Immature natural killer cell (primary cell): ENCODE measurements around the gene DUSP22. TPM values are rescaled to one million over a fixed set of nuclear protein-coding genes. Genes with fewer than 3 reads are reported as not detected.
A peak's percentile ranks its signal among the peaks of the same experiment; 100 is the strongest.

Experiments used
- DNase-seq, 3 donors: peaks; one replicate each; pipeline ENCODE4 v3.0.0; 2022; ENCODE audit warnings: mixed read lengths in 1 of 3
- H3K27ac Mint-ChIP-seq, 6 donors: one replicate each; pipeline ENCODE4 v1.8.0; 2020; ENCODE audit warnings: mixed read lengths in 6 of 6, mild to moderate bottlenecking in 5 of 6, inconsistent platforms in 4 of 6, moderate library complexity in 3 of 6
- H3K27me3 Mint-ChIP-seq, 3 donors: one replicate each; pipeline ENCODE4 v1.8.0; 2020 to 2021; ENCODE audit warnings: low read depth in 3 of 3, mild to moderate bottlenecking in 3 of 3, mixed read lengths in 3 of 3, moderate library complexity in 3 of 3, inconsistent platforms in 1 of 3
- H3K36me3 Mint-ChIP-seq, 3 donors: one replicate each; pipeline ENCODE4 v1.8.0; 2020; ENCODE audit warnings: mixed read lengths in 3 of 3, inconsistent platforms in 2 of 3, mild to moderate bottlenecking in 2 of 3
- H3K4me1 Mint-ChIP-seq, 2 donors: one replicate each; pipeline ENCODE4 v1.8.0; 2020; ENCODE audit warnings: inconsistent platforms in 2 of 2, mild to moderate bottlenecking in 2 of 2, mixed read lengths in 2 of 2, moderate library complexity in 1 of 2
- H3K4me3 Mint-ChIP-seq, 5 donors: one replicate each; pipeline ENCODE4 v1.8.0; 2020; ENCODE audit warnings: mild to moderate bottlenecking in 5 of 5, mixed read lengths in 5 of 5, inconsistent platforms in 3 of 5, moderate library complexity in 3 of 5
- H3K9me3 Mint-ChIP-seq, 6 donors: one replicate each; pipeline ENCODE4 v1.8.0; 2020; ENCODE audit warnings: mild to moderate bottlenecking in 6 of 6, mixed read lengths in 6 of 6, inconsistent platforms in 4 of 6, moderate library complexity in 3 of 6
- polyA plus RNA-seq, 3 donors: library from polyadenylated mRNA; unstranded; fragments of 300-500 nt; fragmentation: Illumina TruSeq; gene quantifications; one replicate each; pipeline ENCODE4 v1.2.3, GENCODE V29; 2021

The DUSP22 gene
- polyA plus RNA-seq, 3 donors from 2014 or later, result 55.0 to 80.1 (median 65.3) TPM

DNA sequence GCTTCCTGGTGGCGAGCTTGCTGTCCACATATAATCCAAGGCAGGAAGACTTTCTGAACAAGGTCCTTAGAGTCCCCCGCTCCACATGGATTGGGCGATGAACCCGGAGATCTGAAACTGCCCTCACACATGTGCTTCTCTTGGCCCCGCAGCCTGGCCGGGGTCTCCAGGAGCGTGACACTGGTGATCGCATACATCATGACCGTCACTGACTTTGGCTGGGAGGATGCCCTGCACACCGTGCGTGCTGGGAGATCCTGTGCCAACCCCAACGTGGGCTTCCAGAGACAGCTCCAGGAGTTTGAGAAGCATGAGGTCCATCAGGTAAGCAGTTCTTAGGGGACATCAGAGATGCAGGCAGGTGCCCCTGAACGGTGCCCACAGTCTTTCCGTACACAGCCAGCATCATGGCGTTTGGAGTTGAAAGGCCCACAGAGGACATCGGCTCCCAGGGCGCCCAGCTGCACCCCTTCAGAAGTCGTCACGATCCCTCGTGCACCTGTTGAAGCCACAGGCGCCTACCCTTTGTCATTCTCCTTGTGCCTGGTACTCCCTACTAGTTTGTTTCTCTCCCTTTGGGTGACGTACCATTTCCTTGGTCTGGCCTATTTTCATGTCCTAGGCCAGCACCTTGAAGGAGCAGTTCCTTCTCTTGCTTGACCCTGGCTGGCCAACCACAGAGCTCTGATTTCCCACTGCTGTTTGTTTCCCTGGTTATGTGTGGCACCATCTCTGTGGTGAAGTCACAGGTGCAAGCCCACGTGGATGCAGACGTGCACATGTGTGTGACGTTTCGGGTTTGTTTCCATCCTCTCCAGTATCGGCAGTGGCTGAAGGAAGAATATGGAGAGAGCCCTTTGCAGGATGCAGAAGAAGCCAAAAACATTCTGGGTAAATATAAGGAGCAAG, 55.9 kb downstream of the DUSP22 start:
- no peak overlapping the region for H3K4me3 Mint-ChIP-seq
- no peak for DNase-seq
- peak overlapping the region in 1 of 6 donors; percentile 54 for H3K27ac Mint-ChIP-seq
- H3K9me3 Mint-ChIP-seq, result peaks cover 0 to 3% (median 0%) of the 10 kb centered on the region in 6 donors
- H3K27me3 Mint-ChIP-seq, result peaks cover 0 to 3% (median 2%) of the 10 kb centered on the region in 3 donors
- peaks cover 0 to 13% of the 10 kb centered on the region in 2 donors for H3K4me1 Mint-ChIP-seq
- H3K36me3 Mint-ChIP-seq, result peaks cover 28 to 62% (median 46%) of the 10 kb centered on the region in 3 donors

DNA sequence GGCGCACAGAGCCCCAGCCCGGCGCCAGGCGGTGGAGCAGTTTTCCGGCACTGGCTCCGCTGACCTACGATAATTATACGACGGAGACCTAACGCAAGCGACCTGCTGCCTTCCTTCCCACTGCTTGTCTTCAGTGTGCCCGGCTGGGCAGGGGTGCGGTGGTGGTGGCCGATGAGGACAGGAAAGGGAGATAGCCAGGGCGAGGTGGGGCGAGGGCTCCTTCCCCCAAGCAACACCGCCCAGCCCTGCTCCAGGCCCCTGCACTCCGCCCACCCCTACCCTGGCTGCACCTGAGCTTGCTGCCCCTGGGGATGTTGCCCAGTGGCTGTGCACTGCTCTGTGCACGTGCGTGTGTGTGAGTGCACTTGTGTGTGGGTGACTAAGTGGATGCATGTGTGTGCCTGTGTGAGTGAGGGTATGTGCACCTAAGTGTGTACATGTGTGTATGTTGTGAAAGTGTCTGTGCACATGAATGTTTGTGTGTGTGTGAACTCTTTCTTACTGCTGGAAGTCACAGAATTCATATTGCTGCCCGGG, 56.6 kb downstream of the DUSP22 start:
- DNase-seq, result no peak
- peaks cover 0 to 3% (median 2%) of the 10 kb centered on the region in 3 donors for H3K27me3 Mint-ChIP-seq
- no peak overlapping the region for H3K27ac Mint-ChIP-seq
- no peak overlapping the region for H3K4me3 Mint-ChIP-seq
- no peaks in the 10 kb centered on the region for H3K9me3 Mint-ChIP-seq
- H3K4me1 Mint-ChIP-seq, result peaks cover 0 to 10% of the 10 kb centered on the region in 2 donors
- H3K36me3 Mint-ChIP-seq, result peaks cover 28 to 65% (median 46%) of the 10 kb centered on the region in 3 donors

DNA sequence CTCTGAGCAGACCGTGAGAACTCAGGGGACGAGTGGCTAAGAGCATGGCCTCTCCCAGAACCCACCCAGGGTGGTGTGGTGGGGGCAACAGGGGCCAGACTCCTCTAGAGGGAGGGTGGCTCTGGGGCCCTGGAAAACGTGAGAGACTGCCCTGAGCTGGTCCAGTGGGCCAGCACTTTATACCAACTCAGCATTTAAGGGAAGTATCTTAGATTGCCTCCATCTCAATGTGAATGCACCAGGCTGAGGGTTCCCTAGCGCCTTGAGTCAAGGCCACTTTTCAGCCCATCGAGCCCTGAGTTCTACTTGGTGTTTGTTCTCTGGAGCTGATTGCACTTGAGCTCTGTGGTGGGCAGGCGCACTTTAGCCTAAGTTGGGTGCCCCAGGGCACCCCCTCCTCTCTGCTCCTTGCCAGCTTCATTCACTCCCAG, 57.2 kb downstream of the DUSP22 start:
- H3K27ac Mint-ChIP-seq, result no peak overlapping the region
- peaks cover 28 to 62% (median 46%) of the 10 kb centered on the region in 3 donors for H3K36me3 Mint-ChIP-seq
- no peak overlapping the region for H3K4me3 Mint-ChIP-seq
- H3K27me3 Mint-ChIP-seq, result peaks cover 0 to 2% (median 1%) of the 10 kb centered on the region in 3 donors
- no peaks in the 10 kb centered on the region for H3K9me3 Mint-ChIP-seq
- H3K4me1 Mint-ChIP-seq, result peaks cover 0 to 9% of the 10 kb centered on the region in 2 donors
- DNase-seq, result no peak

GRCh38 chr6:350371-350770, 58.1 kb downstream of the DUSP22 start:
- H3K4me1 Mint-ChIP-seq, result peaks cover 0 to 9% of the 10 kb centered on the region in 2 donors
- no peak overlapping the region for H3K4me3 Mint-ChIP-seq
- no peaks in the 10 kb centered on the region for H3K9me3 Mint-ChIP-seq
- H3K27me3 Mint-ChIP-seq, result peaks cover 0 to 2% (median 1%) of the 10 kb centered on the region in 3 donors
- H3K36me3 Mint-ChIP-seq, result peaks cover 28 to 60% (median 46%) of the 10 kb centered on the region in 3 donors
- DNase-seq, result no peak
- no peak overlapping the region for H3K27ac Mint-ChIP-seq

DNA sequence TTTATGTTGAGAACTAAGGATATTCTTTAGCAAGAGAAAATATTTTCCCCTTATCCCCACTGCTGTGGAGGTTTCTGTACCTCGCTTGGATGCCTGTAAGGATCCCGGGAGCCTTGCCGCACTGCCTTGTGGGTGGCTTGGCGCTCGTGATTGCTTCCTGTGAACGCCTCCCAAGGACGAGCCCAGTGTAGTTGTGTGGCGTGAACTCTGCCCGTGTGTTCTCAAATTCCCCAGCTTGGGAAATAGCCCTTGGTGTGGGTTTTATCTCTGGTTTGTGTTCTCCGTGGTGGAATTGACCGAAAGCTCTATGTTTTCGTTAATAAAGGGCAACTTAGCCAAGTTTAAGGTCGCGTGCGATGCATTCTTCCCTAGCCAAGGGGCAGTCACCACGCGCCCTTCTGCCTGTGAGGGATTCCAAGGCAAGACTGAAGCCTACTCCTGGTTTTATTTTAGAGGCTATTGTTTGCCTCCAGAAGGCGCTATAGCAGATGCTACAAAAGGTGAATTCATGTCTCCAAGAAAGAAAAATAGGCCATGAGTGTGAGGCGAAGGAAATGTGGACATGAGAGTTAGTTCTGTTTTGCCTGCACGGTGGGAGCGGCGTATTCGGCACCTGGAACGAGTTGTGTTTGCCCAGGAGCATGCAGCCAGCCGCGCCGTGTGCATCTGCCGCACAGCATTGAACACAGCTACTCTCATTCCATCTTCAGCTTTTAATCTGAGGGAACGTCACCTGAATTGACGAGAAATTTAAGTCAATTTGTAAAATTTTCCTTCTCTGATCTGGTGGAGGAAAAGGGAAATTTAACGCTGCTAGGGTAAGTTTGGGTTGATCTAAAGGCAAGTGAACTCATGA, 59.0 kb downstream of the DUSP22 start:
- Mint-ChIP-seq H3K36me3 (peaks cover 28 to 58% (median 46%) of the 10 kb centered on the region in 3 donors), H3K4me1 (peaks cover 5 to 9% of the 10 kb centered on the region in 2 donors), H3K27me3 (peaks cover 0 to 2% (median 1%) of the 10 kb centered on the region in 3 donors), H3K9me3 (no peaks in the 10 kb centered on the region), H3K27ac (peak overlapping the region in 1 of 6 donors; percentile 11), H3K4me3 (no peak overlapping the region)
- no peak for DNase-seq

DNA sequence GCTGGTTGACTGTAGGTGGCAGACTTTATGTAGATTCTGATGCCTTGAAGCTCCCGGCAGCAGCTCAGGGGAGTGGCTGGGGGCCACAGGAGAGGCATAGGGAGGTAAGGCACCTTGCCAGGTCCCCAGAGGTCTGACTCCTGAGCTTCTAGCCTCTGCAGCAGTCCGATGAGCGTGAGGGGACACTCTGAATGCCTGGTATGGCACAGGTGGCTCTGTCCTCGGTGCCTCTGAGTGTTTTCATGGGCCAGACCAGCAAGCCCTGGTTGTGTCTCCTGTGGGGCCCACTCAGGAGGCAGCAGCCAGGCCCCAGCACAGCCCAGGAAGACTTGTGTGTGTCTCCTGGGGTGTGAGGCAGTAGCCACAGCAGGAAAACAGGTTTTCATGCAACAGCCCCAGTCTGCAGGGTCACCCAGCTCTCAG, 59.6 kb downstream of the DUSP22 start:
- Mint-ChIP-seq H3K4me3 (no peak overlapping the region), H3K27ac (no peak overlapping the region), H3K9me3 (no peaks in the 10 kb centered on the region), H3K4me1 (peaks cover 5 to 9% of the 10 kb centered on the region in 2 donors), H3K27me3 (peaks cover 0 to 2% (median 1%) of the 10 kb centered on the region in 3 donors), H3K36me3 (peaks cover 28 to 52% (median 42%) of the 10 kb centered on the region in 3 donors)
- no peak for DNase-seq

GRCh38 chr6:352474-352873, 60.2 kb downstream of the DUSP22 start:
- H3K27me3 Mint-ChIP-seq, result peaks cover 0 to 2% (median 1%) of the 10 kb centered on the region in 3 donors
- no peaks in the 10 kb centered on the region for H3K9me3 Mint-ChIP-seq
- peaks cover 28 to 46% (median 36%) of the 10 kb centered on the region in 3 donors for H3K36me3 Mint-ChIP-seq
- H3K4me3 Mint-ChIP-seq, result no peak overlapping the region
- peaks cover 6 to 14% of the 10 kb centered on the region in 2 donors for H3K4me1 Mint-ChIP-seq
- DNase-seq, result no peak
- peak overlapping the region in 1 of 6 donors; percentile 13 for H3K27ac Mint-ChIP-seq

DNA sequence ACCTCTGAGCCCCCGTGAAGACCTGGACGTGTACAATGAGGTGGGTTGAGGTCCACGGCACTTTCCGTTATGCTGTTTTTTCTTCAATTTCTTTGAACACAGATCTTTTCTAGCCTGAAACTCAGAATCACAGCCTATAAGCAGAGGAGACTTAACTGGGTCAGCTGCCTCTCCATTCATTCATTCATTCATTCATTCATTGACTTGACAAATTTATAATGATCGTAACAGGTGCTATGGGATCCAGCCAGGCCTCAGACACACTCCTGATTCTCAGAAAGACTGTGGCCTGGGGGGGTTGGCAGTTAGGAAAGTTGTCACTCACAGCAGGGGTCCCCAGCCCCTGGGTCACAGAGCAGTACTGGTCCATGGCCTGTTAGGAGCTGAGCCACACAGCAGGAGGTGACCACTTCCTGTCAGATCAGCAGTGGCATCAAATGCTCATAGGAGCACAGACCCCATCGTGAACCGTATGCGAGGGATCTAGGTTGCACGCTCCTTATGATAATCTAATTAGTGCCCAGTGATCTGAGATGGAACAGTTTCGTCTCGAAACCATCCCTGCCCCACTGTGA, 60.7 kb downstream of the DUSP22 start:
- peaks cover 11 to 19% of the 10 kb centered on the region in 2 donors for H3K4me1 Mint-ChIP-seq
- H3K4me3 Mint-ChIP-seq, result no peak overlapping the region
- no peak for DNase-seq
- peak overlapping the region in 1 of 6 donors; percentile 13 for H3K27ac Mint-ChIP-seq
- H3K9me3 Mint-ChIP-seq, result no peaks in the 10 kb centered on the region
- peaks cover 24 to 41% (median 31%) of the 10 kb centered on the region in 3 donors for H3K36me3 Mint-ChIP-seq
- H3K27me3 Mint-ChIP-seq, result peaks cover 0 to 2% (median 0%) of the 10 kb centered on the region in 3 donors

DNA sequence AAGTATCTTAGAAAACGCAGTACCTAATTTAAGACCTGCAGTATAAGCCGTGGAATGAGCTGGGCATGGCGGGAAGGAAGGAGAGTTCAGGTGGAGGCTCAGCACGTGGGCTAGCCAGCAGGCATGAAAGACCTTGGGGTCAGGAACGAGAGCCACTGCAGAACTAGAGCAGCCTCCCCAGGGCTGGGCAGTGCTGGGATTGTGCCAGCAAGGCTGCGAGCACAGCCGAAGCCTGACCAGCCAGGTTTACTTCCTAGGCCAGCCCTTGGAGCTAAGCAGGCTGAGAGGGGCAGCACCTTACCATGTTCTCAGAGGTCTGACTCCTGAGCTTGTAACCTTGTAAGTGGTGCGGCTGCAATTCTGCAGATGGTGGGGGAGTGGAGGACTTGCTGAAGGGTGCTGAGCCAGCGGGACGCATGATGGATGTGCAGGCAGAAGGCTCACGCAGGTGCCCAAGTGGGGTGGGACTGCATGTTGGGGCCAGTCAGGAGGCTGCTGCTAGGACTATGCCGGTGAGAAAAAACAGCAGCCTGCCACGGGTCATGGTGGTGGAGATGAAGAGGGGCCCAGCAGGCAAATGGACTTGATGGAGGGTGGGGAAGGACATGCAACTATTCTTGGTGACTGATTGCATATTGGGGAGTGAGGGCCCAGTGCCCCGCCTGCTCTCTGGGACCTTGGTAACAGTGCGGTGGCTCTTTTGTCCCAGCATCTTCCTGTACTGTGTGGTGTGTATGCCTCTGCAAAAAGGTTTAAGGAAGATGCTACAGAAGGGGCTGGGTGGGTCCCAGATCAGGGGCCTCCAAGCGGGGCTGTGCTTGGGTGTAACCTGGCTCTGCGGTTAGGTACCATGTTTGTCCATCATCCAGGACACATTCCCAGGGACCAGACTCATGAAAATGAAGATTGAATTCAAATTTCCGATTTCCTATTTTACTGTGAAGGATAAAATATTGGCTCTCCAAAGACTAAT, 61.6 kb downstream of the DUSP22 start:
- H3K27ac Mint-ChIP-seq, result no peak overlapping the region
- no peak for DNase-seq
- H3K27me3 Mint-ChIP-seq, result no peaks in the 10 kb centered on the region
- H3K4me3 Mint-ChIP-seq, result no peak overlapping the region
- H3K36me3 Mint-ChIP-seq, result peaks cover 19 to 35% (median 24%) of the 10 kb centered on the region in 3 donors
- H3K4me1 Mint-ChIP-seq, result peaks cover 20 to 28% of the 10 kb centered on the region in 2 donors
- no peaks in the 10 kb centered on the region for H3K9me3 Mint-ChIP-seq

- DNase-seq, result no peak
- H3K4me3 Mint-ChIP-seq, result no peak overlapping the region
- peaks cover 15 to 30% (median 18%) of the 10 kb centered on the region in 3 donors for H3K36me3 Mint-ChIP-seq
- no peaks in the 10 kb centered on the region for H3K9me3 Mint-ChIP-seq
- peak overlapping the region in 1 of 6 donors; percentile 8 for H3K27ac Mint-ChIP-seq
- no peaks in the 10 kb centered on the region for H3K27me3 Mint-ChIP-seq
- H3K4me1 Mint-ChIP-seq, result peaks cover 23 to 35% of the 10 kb centered on the region in 2 donors
These were observed 62.5 kb downstream of the DUSP22 start for GRCh38 chr6:354631-355280.

DNA sequence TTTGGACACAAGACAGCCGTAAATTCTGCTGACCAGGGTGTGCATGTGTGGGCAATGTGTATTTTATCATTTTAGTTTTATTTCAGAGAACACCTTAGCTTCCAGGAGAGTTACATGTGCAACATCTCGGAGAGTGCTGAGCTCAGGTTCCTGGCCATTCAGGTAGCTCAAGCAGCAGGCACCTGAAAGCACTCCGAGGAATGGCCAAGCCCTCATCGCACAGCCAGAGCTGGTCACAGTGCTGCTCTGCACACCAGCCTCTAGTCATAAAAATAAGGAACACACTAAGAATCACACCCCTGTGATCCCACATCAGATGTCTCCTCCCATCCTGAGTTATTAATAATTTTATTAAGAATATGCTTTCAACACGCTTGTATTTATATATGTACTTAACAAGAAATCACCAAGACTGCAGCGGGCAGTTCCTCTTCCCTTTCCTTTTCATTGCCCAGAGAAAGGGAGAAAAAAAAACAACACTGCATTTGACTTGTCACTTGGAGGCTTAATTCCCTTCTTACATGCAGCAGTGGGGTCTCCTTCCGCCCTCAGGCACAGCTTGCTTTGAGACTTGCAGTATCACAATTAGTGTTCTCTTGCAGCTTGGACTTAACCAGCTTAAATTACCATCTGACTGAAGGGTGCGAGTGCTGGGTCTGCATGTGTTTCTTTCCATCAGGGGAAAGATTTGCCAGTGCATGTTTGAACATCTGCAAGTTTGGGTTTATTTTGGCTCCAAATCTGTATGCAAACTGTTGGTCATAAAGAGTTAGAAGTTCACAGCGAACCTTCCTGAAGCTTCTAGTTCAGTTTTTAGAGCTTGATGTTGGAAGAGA, 63.3 kb downstream of the DUSP22 start:
- H3K27me3 Mint-ChIP-seq, result no peaks in the 10 kb centered on the region
- H3K9me3 Mint-ChIP-seq, result no peaks in the 10 kb centered on the region
- H3K4me3 Mint-ChIP-seq, result no peak overlapping the region
- no peak for DNase-seq
- H3K27ac Mint-ChIP-seq, result peak overlapping the region in 5 of 6 donors; percentile 1 to 51 (median 37)
- H3K36me3 Mint-ChIP-seq, result peaks cover 7 to 22% (median 12%) of the 10 kb centered on the region in 3 donors
- peaks cover 30 to 40% of the 10 kb centered on the region in 2 donors for H3K4me1 Mint-ChIP-seq
